Neural progenitor cell (in vitro differentiated cells): ENCODE results near the gene NPC1L1. TPM values are rescaled to one million over a fixed set of nuclear protein-coding genes. Genes with fewer than 3 reads are reported as not detected.
A peak's percentile ranks its signal among the peaks of the same experiment; 100 is the strongest.

Source experiments
- DNase-seq: peaks from one replicate; pipeline ENCODE4 v3.0.0-alpha.2; 2016; ENCODE audit warnings: low spot score
- H2AFZ ChIP-seq: fragments of 200-600 bp; sonication (generic); replicated peaks from 2 replicates; pipeline ENCODE4 v1.6.1; 2016; ENCODE audit warnings: antibody characterized with exemption
- H3F3A ChIP-seq: fragments of 200-600 bp; sonication (generic); 2 replicates; pipeline ENCODE4 v1.6.1; 2016; ENCODE audit warnings: antibody characterized with exemption, low read depth
- H3K27ac ChIP-seq: fragments of 200-600 bp; sonication (generic); 2 replicates; pipeline ENCODE4 v1.5.1; 2016; ENCODE audit warnings: mild to moderate bottlenecking
- H3K27me3 ChIP-seq: fragments of 200-600 bp; sonication (generic); 2 replicates; pipeline ENCODE4 v1.6.1; 2016; ENCODE audit warnings: mild to moderate bottlenecking, moderate library complexity
- H3K36me3 ChIP-seq: fragments of 200-600 bp; sonication (generic); 2 replicates; pipeline ENCODE4 v1.5.1; 2016
- H3K4me1 ChIP-seq: fragments of 200-600 bp; sonication (generic); 2 replicates; pipeline ENCODE4 v1.6.1; 2016; ENCODE audit warnings: mixed run types
- H3K4me2 ChIP-seq: fragments of 200-600 bp; sonication (generic); 2 replicates; pipeline ENCODE4 v1.6.1; 2016
- H3K4me3 ChIP-seq: fragments of 200-600 bp; sonication (generic); 2 replicates; pipeline ENCODE4 v1.5.1; 2016
- H3K79me2 ChIP-seq: fragments of 200-600 bp; sonication (generic); 2 replicates; pipeline ENCODE4 v1.6.1; 2016; ENCODE audit warnings: low read depth
- H3K9ac ChIP-seq: fragments of 200-600 bp; sonication (generic); 2 replicates; pipeline ENCODE4 v1.6.1; 2016
- H3K9me3 ChIP-seq: fragments of 200-600 bp; sonication (generic); 2 replicates; pipeline ENCODE4 v1.5.1; 2016; ENCODE audit warnings: low read depth
- H4K20me1 ChIP-seq: fragments of 200-600 bp; sonication (generic); 2 replicates; pipeline ENCODE4 v1.6.1; 2016; ENCODE audit warnings: low read depth
- H3K27ac Mint-ChIP-seq: 3 replicates; pipeline ENCODE4 v1.8.0; 2021; ENCODE audit warnings: mixed read lengths
- H3K27me3 Mint-ChIP-seq: 2 replicates; pipeline ENCODE4 v1.8.0; 2022; ENCODE audit warnings: low read depth, mild to moderate bottlenecking, inconsistent platforms, moderate library complexity, mixed read lengths; ENCODE audit not compliant: insufficient read depth
- H3K36me3 Mint-ChIP-seq: 3 replicates; pipeline ENCODE4 v1.8.0; 2021; ENCODE audit warnings: mixed read lengths
- H3K4me1 Mint-ChIP-seq: 3 replicates; pipeline ENCODE4 v1.8.0; 2021; ENCODE audit warnings: mixed read lengths
- H3K4me3 Mint-ChIP-seq: 3 replicates; pipeline ENCODE4 v1.8.0; 2021; ENCODE audit warnings: mild to moderate bottlenecking, moderate library complexity, mixed read lengths
- H3K9me3 Mint-ChIP-seq: 3 replicates; pipeline ENCODE4 v1.8.0; 2020; ENCODE audit warnings: mixed read lengths
- CTCF ChIP-seq: fragments of 200-600 bp; sonication (generic); IDR thresholded peaks from 2 replicates; pipeline ENCODE4 v1.5.1; 2017; ENCODE audit warnings: antibody characterized with exemption, mild to moderate bottlenecking
- EZH2 ChIP-seq: fragments of 200-600 bp; sonication (generic); IDR thresholded peaks from 2 replicates; pipeline ENCODE4 v1.6.1; 2017; ENCODE audit warnings: antibody characterized with exemption, mild to moderate bottlenecking, moderate library complexity
- EZH2phosphoT487 ChIP-seq: fragments of 200-600 bp; sonication (generic); IDR thresholded peaks from 2 replicates; pipeline ENCODE4 v1.6.1; 2017; ENCODE audit warnings: antibody characterized with exemption
- total RNA-seq: library from RNA; depleted of rRNA; stranded (reverse); fragments of >200 nt; gene quantifications from 2 replicates; pipeline ENCODE4 v1.2.3, GENCODE V29; 2015; ENCODE audit warnings: low replicate concordance

The NPC1L1 gene
- total RNA-seq, 1 donor from 2014 or later, result not detected

GRCh38 chr7:44476313-44476712 is 64.8 kb downstream of the NPC1L1 start:
- Mint-ChIP-seq H3K4me3 (no peak overlapping the region), H3K9me3 (no peaks in the 10 kb centered on the region), H3K27me3 (no peaks in the 10 kb centered on the region), H3K4me1 (no peaks in the 10 kb centered on the region), H3K36me3 (peaks cover 15% of the 10 kb centered on the region), H3K27ac (no peak overlapping the region)
- Histone ChIP-seq H3K9me3 (no peaks in the 10 kb centered on the region), H3K9ac (no peak overlapping the region), H3K27me3 (no peaks in the 10 kb centered on the region), H2AFZ (no peak overlapping the region), H3K4me1 (no peaks in the 10 kb centered on the region), H3K4me3 (no peak overlapping the region), H3K27ac (no peak overlapping the region), H3K36me3 (no peaks in the 10 kb centered on the region), H3K4me2 (no peak overlapping the region), H3F3A (peaks cover 7% of the 10 kb centered on the region), H3K79me2 (peaks cover 53% of the 10 kb centered on the region), H4K20me1 (peaks cover 46% of the 10 kb centered on the region)
- no peak for DNase-seq
- TF ChIP-seq EZH2 (no peak), EZH2phosphoT487 (no peak), CTCF (no peak)

- no peak overlapping the region for H3K27ac ChIP-seq
- H3K4me1 ChIP-seq, result no peaks in the 10 kb centered on the region
- no peaks in the 10 kb centered on the region for H3K27me3 Mint-ChIP-seq
- H3K4me3 Mint-ChIP-seq, result no peak overlapping the region
- no peak overlapping the region for H3K4me2 ChIP-seq
- no peaks in the 10 kb centered on the region for H3K9me3 Mint-ChIP-seq
- no peak for TF ChIP-seq EZH2phosphoT487
- no peak for TF ChIP-seq EZH2
- no peak for TF ChIP-seq CTCF
- H3K27ac Mint-ChIP-seq, result no peak overlapping the region
- H3F3A ChIP-seq, result peaks cover 7% of the 10 kb centered on the region
- H3K4me1 Mint-ChIP-seq, result no peaks in the 10 kb centered on the region
- peaks cover 52% of the 10 kb centered on the region for H4K20me1 ChIP-seq
- H3K36me3 Mint-ChIP-seq, result peaks cover 13% of the 10 kb centered on the region
- H2AFZ ChIP-seq, result no peak overlapping the region
- no peaks in the 10 kb centered on the region for H3K36me3 ChIP-seq
- no peak for DNase-seq
- peaks cover 58% of the 10 kb centered on the region for H3K79me2 ChIP-seq
- H3K4me3 ChIP-seq, result no peak overlapping the region
- no peaks in the 10 kb centered on the region for H3K9me3 ChIP-seq
- no peaks in the 10 kb centered on the region for H3K27me3 ChIP-seq
- no peak overlapping the region for H3K9ac ChIP-seq
Observed at GRCh38 chr7:44473295-44473694, 67.8 kb downstream of the NPC1L1 start.

DNA sequence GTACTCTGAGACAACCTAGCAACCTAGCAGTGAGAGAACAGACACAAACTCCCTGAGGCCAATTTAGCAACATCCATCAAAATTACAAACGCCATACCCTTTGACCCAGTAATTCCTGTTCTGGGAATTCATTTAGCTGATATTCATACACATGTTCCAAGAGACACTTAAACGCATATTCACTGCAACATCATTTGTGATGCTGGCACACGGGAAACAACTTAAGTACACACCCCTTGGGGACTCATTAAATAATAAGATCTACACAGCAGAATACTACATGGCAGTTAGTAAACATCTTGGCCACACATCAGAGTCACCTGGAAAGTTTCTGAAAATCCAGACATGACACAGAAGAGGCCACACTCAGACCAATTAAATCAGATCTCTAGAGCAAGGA is 68.3 kb downstream of the NPC1L1 start:
- Histone ChIP-seq H3K4me2 (no peak overlapping the region), H3K4me1 (no peaks in the 10 kb centered on the region), H3K36me3 (no peaks in the 10 kb centered on the region), H3K79me2 (peaks cover 60% of the 10 kb centered on the region), H2AFZ (no peak overlapping the region), H3F3A (peaks cover 4% of the 10 kb centered on the region), H3K27me3 (no peaks in the 10 kb centered on the region), H3K9me3 (no peaks in the 10 kb centered on the region), H3K4me3 (no peak overlapping the region), H3K9ac (peak overlapping the region; percentile 2), H3K27ac (no peak overlapping the region), H4K20me1 (peaks cover 48% of the 10 kb centered on the region)
- Mint-ChIP-seq H3K4me3 (no peak overlapping the region), H3K27me3 (no peaks in the 10 kb centered on the region), H3K4me1 (no peaks in the 10 kb centered on the region), H3K36me3 (peaks cover 17% of the 10 kb centered on the region), H3K27ac (no peak overlapping the region), H3K9me3 (no peaks in the 10 kb centered on the region)
- TF ChIP-seq EZH2phosphoT487, result no peak
- no peak for TF ChIP-seq EZH2
- TF ChIP-seq CTCF, result no peak
- DNase-seq, result no peak
